HL-60 (cell line): ENCODE results near the gene NCMAP.

Experiments
- GABPA ChIP-seq: IDR thresholded peaks from 2 replicates; pipeline ENCODE4 v1.6.1; 2012; ENCODE audit warnings: low read depth
- SPI1 ChIP-seq: IDR thresholded peaks from 2 replicates; pipeline ENCODE4 v1.6.1; 2012; ENCODE audit warnings: low read depth, mild to moderate bottlenecking, borderline replicate concordance
- TF ChIP-seq, protein P1 (sequence below): IDR thresholded peaks from 2 replicates; pipeline ENCODE4 v1.6.1; 2012; ENCODE audit warnings: low read depth; ENCODE audit not compliant: insufficient replicate concordance
- TF ChIP-seq, protein P2 (sequence below): IDR thresholded peaks from one replicate; pipeline ENCODE4 v1.5.1; 2011; ENCODE audit warnings: low read length, control low read depth, inconsistent platforms; ENCODE audit not compliant: insufficient read depth

DNA sequence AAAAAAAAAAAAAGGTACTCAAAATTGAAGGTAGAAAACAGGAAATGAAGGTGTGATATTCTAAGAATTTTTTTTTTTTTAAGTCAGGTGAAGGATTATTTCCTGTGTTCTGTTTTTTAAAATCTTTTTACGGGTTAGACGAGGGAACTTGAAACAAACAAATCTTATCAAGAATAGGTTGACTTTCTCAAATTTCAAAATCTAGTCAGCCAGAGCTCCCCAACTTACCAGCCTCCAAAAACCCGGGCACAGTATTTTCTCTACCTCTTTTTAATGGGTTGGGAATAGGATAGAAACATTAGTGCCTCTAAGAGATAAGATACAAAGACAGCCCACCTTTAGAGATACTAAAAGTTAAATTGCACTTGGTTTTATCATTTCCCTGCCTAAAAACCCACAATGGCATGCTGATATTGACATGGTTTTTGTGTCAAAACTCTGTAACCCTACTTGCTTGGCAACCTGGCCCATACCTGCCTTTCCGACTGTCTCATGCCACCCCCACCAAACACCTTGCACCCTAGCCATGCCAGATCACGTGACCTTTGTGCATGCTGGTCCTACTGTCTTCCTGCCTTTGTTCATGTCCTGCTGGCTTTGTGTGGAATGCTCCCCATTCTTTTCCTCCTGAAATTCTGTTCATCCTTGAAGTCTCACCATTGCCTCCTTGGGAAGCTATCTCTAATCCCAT is 49.1 kb upstream of the NCMAP start:
- TF ChIP-seq, protein P1, sequence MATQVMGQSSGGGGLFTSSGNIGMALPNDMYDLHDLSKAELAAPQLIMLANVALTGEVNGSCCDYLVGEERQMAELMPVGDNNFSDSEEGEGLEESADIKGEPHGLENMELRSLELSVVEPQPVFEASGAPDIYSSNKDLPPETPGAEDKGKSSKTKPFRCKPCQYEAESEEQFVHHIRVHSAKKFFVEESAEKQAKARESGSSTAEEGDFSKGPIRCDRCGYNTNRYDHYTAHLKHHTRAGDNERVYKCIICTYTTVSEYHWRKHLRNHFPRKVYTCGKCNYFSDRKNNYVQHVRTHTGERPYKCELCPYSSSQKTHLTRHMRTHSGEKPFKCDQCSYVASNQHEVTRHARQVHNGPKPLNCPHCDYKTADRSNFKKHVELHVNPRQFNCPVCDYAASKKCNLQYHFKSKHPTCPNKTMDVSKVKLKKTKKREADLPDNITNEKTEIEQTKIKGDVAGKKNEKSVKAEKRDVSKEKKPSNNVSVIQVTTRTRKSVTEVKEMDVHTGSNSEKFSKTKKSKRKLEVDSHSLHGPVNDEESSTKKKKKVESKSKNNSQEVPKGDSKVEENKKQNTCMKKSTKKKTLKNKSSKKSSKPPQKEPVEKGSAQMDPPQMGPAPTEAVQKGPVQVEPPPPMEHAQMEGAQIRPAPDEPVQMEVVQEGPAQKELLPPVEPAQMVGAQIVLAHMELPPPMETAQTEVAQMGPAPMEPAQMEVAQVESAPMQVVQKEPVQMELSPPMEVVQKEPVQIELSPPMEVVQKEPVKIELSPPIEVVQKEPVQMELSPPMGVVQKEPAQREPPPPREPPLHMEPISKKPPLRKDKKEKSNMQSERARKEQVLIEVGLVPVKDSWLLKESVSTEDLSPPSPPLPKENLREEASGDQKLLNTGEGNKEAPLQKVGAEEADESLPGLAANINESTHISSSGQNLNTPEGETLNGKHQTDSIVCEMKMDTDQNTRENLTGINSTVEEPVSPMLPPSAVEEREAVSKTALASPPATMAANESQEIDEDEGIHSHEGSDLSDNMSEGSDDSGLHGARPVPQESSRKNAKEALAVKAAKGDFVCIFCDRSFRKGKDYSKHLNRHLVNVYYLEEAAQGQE = no peak
- TF ChIP-seq, protein P2, sequence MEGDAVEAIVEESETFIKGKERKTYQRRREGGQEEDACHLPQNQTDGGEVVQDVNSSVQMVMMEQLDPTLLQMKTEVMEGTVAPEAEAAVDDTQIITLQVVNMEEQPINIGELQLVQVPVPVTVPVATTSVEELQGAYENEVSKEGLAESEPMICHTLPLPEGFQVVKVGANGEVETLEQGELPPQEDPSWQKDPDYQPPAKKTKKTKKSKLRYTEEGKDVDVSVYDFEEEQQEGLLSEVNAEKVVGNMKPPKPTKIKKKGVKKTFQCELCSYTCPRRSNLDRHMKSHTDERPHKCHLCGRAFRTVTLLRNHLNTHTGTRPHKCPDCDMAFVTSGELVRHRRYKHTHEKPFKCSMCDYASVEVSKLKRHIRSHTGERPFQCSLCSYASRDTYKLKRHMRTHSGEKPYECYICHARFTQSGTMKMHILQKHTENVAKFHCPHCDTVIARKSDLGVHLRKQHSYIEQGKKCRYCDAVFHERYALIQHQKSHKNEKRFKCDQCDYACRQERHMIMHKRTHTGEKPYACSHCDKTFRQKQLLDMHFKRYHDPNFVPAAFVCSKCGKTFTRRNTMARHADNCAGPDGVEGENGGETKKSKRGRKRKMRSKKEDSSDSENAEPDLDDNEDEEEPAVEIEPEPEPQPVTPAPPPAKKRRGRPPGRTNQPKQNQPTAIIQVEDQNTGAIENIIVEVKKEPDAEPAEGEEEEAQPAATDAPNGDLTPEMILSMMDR = no peak
- TF ChIP-seq SPI1 (no peak), GABPA (no peak)
